Measurements from ENCODE around the gene NTM.

- TF ChIP-seq CTCF (IDR thresholded peaks at IDR 0.05) (no peak), POLR2A (IDR thresholded peaks at IDR 0.05) (no peak)
These were observed 101.6 kb downstream of the NTM start for GRCh38 chr11:131471976-131472375.

Data from Peyer's patch (tissue), 4 donors.